Raji (cell line): ENCODE results near the gene GALNT2.

Source experiments
- POLR2A ChIP-seq: IDR thresholded peaks from 2 replicates; pipeline ENCODE4 v1.6.1; 2011; ENCODE audit warnings: low read depth, low read length, control low read depth; ENCODE audit not compliant: insufficient read depth

Gene GALNT2

DNA sequence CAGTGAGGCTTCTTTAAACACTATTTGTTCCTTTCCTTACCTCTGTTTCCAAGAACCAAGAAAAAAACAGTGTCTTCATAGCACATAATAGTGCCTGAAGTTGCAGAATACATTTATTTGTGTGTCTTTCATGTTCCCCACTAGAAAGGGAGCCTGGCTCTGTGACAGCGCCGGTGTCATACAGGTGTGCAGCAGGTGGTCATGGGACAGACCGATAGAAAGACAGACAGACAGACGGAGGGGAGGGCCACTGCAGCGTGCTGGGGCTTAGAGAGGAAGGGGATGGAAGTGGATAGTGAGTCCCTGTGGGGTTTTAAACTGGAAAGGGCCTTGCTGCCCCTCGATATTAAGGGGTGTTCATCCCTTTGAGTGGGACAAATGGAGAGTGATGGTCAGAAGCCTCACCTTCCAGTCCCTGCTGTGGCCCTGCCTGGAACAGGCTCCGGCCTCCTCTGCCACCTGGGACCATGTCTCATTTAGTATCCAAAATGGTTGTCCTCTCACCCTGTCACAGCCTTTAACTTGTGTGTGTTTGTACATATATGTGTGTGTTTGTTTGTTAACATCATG is 206.2 kb downstream of the GALNT2 start:
- no peak for TF ChIP-seq POLR2A

DNA sequence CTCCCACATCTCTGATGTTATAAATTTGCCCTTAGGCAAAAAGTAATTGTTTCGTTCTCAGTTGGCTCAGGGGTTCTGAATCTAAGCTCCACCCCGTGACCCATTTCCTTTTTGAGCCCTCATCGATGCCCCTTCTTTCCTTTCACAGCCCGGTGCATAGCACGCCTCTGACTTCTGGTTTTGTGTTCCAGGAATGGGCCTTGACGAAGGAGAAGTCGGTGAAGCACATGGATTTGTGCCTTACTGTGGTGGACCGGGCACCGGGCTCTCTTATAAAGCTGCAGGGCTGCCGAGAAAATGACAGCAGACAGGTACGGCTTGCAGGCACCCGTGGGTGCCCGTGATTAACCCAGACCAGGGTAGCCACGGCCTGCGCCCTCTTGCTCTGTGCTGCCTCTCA is 207.2 kb downstream of the GALNT2 start:
- no peak for TF ChIP-seq POLR2A

DNA sequence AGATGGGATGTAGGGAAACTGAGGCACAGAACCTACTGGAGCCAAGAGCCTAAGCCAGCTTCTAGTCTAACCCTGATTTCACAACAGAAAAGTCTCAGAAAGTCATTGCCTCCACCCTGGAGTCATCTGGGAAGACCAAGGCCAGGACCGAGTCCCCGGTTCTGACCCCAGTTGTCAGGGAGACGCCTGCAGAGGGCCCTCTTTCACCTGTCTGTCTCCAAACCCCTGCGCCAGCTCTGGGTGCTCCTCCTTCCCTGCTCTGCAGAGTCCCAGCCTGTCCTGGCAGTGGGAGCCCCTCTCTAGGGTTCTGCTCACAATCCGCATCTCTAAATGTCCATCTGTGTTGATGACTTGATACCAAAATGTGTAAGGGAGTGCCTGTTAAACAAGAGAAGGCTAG is 209.4 kb downstream of the GALNT2 start:
- TF ChIP-seq POLR2A = no peak

DNA sequence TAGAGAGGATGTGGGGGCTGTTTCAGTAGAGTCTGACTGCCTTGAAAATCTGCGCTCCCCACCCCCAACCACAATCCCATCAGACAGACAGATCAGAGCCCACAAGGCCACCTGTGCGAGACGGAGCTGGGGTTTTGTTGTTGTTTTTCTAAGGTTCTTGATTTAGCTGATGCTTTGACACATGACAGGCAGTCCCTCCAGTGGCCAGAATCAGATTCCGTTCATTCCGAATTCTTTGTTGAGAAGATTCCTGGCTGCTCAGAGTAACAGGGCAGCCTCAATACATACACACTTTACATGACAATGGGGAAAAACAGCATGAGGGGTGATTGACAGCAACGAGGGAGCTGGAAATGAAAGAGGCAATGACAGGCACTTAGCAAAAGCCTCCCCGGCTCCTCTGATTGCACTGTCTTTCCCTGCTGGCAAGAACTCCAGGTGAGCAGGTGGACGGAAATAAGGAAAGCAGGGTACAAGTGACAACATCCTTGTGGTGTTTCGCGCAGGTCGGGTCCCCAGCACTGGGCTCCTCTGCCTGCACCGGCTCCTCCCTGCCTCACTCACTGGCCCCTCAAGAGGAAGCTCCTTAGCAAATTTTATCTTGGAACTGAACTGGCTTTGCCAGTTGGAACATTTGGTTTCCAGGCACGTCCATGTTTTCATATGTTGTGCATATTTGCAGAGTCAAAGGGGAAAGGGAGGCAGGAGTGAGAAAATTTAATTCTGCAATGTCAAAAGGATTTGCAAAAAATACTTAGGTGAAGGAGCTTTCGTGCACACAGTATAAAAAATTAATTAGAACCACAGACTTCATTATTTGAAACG is 210.4 kb downstream of the GALNT2 start:
- TF ChIP-seq POLR2A = no peak

DNA sequence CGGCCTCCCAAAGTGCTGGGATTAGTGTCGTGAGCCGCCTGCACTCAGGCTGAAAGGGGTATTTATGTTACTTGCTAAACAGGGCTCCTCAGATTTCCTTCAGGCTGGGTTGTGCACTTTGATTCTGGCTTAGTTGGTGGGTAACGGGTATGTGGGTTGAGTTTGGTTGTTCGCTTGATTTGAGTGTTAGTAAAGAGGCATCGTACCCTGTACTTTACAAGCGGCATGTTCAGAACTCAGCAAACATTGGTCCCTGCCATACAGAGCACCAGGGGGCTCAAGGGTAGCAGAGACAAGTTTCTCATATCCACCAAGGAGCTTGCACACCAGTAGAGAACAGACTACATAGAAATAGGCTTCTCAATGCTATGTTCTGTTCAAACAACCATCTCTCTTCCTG is 211.3 kb downstream of the GALNT2 start:
- no peak for TF ChIP-seq POLR2A

DNA sequence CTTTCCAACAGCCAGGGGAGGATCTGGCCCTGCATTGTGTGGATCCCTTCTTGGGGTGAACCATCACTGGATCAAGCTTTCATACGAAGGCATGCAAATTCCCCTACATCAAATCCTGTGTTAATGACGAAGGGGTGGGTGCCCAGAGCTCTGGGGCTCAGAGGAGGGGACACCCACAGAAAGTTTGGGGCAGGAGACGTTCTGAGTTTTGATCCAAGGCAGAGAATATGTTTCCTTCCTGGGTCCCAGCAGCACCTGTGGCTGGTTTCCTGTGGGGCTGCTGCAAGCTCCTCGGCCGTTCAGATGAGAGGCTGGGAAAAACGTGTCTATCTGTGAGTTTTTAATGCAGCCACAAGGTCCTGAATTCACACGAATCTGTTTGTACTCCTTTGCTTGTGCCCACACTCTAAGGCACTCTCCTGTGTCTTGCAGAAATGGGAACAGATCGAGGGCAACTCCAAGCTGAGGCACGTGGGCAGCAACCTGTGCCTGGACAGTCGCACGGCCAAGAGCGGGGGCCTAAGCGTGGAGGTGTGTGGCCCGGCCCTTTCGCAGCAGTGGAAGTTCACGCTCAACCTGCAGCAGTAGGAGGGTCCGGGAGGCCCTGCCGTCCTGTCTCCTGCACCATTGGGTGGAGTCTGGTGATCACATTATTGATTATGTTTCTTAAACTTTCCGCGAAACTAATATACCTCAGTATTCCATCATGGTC is 212.0 kb downstream of the GALNT2 start:
- no peak for TF ChIP-seq POLR2A

DNA sequence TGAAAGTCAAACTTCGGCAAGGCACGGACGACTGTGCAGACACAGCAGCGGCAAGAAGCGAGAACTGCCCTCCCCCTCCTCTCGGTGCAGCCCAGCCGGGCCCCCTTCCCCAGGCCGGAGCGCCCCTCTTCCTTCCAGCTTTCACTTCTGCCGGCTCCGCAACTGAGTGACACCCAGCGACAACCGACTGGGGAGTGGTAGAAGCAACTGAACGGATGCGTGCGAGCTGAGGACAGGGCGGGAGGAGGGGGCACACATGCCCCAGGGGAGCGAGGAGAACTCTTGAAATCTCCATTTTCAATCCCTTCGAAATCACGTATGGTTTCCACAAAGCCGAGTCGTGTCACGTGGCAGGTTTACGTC is 212.5 kb downstream of the GALNT2 start:
- TF ChIP-seq POLR2A = no peak

DNA sequence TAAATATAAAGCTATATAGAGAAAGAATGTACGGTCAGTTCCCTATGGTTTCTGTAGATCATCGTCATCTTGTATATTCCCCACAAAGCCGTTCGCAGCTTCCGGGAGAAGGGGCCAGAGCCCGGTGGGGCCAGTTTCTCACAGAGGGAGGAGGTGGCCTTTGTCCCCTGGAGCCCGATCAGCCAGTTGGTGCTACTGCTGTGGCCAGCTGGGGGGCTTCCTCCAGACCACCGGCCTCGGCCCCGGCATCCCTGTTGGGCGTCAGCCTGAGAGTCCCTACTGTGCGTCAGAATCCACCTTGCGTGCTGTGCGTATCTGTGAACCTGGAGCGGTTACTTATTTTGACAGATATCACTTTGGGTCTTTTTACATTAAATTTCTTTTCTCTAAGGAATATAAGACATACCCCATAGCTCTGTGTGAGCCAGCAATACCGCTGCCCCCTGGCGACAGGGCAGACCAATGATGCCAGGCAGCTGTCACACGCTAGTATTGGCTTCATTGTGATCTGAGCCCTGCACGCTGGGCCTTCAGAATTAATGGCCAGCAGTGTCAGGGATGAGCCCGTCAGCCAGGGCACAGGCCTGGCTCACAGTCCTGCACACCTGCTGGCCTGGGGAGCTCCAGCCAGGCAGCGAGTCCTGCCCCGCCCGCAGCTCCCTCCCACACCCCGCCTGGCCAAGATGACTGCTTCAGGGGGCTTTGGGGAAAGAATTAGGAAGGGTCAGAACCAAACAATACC is 213.2 kb downstream of the GALNT2 start:
- no peak for TF ChIP-seq POLR2A

DNA sequence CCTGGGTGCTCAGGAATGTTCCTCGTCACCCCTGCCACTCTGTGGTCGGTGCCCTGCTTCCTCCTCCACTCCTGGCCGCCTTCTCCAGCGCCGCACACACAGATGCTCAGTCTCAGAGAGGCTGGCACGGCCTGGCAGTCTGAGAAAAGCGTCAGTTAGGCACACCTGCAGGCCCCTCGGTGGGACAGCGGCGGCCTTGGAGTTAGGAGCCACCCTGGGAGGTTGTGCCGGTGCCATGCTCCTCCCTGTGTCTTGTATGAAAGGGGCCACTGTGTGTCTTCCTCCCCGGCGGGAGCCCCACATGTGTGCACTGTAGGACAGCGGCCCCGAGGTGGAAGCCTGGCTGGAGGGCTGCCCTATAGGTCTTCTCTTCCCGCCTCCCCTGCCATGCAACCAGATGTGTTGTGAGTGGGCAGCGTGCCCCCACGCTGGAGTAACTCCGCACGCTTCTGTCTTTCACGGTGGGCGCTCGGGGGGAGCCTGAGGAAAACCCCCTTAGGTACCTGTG is 213.9 kb downstream of the GALNT2 start:
- TF ChIP-seq POLR2A = no peak

DNA sequence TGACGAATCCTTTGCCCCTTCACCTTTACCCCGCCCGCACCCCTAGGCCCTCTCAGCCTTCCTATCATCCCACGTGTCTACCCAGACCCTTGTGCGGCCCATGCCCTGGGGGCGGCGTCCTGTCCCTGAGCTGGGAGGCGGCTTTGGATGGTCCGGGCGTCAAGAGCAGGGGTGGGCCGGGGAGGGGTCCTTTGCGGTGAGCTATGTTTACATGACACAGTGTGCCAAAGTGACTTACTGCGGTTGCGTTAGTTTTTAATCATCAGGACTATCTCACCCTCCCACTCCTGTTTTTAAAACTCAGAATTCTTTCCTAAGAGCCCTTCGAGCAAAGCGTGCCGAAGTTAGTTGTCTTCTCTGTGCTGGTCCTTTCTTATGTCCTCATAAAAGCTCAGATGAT is 214.5 kb downstream of the GALNT2 start:
- no peak for TF ChIP-seq POLR2A

DNA sequence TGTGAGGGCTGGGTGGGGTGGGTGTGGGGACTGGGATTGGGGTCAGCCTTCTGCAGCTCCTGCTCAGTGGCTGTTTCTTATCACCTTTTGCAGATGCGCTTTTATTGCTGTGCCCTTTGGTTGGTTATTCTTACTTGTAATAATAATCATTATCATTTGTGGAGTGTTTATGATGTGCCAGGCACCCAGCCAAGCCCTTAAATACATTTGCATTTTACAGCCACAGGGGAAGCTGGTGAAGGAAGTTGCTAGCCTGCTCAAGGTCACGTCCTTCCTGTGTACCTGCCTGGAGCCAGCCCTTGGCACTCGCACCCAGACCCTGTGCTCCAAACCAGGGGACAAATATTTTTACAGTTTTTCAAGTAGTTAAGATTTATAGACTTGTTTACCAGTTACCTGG is 215.1 kb downstream of the GALNT2 start:
- TF ChIP-seq POLR2A = no peak

DNA sequence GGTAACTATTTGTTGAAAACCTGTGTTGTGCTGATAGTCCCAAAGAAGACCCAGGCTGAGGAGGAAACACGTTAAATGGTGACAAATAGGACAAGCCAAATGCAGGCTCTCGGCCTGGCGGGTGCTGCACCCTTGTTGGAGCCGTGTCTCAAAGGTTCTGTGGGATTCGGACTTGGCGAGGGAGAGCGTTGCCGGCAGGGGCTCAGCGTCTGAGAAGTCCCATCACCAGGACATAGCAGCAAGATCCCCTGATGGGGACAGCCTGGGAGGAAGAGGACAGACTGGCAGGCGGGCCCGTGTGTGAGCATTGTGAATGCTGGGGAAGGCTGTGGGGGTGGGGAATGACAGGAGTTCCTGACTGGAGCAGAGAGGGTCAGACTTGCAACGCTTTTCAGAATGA is 216.6 kb downstream of the GALNT2 start:
- no peak for TF ChIP-seq POLR2A

DNA sequence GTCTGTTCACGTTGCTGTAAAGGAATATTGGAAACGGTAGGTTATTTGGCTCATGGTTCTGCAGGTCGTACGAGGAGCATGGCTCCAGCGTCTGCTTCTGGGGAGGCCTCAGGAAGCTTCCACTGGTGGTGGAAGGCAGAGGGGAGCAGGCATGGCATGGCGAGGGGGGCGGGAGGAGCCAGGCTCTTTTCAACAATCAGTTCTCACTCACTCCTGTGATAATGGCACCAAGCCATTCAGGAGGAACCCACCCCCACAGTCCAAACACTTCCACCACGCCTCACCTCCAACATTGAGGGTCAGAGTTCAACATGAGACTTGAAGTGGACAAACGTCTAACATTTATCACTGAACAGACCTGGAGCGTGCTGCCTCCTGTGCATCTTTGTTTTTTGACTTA is 217.9 kb downstream of the GALNT2 start:
- TF ChIP-seq POLR2A = no peak

DNA sequence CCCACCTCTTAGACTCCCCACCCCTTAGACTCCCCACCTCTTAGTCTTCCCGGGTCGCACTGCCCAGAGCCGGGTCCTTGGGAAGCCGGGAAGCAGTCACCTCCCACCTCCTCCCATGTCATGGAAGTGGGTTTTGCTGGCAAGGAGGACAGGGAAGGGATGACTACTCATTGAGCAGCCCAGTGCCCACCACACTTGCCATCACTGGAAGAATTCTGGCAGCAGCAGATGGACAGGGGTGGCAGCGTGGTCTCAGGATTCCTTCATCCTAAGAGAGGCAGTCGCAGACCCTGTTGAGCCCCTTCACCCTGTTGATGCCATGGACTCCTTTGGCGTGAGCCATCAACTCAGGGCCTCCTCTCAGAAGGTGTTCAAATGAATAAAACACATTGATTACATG is 218.3 kb downstream of the GALNT2 start:
- TF ChIP-seq POLR2A = no peak

DNA sequence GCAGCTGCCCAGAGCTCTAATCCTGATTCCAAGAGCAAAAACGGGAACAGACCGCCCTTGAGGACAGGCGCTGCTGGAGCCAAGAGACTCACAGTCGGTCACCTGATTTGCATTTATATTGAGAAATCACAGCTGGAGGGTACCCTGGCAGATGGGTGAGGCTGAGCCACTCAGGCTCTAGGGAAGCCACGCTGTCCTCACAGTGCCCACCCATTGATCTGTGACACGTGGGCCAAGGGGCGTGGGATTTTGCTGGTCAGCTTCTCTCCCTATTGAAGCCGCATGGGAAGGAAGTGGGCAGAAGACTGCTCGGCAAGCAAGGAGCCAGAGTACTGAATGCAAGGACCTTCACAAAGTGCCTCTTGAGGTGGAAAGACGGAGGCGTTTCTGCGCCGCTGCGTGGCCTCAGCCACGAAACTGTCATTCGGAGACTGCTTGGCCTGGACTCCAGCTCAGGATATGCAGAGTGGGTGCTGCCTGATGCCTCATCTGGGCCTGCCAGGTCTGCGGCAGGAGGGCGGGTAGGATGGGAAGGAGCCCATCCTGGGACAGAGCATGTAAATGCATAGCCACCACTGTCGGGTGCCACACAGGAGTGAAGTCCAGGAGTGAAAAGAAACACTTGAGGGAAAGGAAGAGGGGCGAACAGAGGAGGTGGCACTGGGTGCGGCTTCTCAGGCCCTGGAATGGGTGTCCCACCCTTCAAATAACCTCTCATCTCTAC is 219.3 kb downstream of the GALNT2 start:
- TF ChIP-seq POLR2A = no peak
